Measurements from ENCODE around the gene ARF1.

The ARF1 gene

GRCh38 chr1:228096416-228097332 is 14.2 kb downstream of the ARF1 start:
- peaks cover 79% of the 10 kb centered on the region for H3K79me2 ChIP-seq (ENCODE audit: control insufficient read depth, insufficient read depth, low read length, unreplicated experiment)
- H3K4me3 ChIP-seq (ENCODE audit: low read depth, low read length): no peak overlapping the region
- peaks cover 40% of the 10 kb centered on the region for H3K36me3 ChIP-seq (ENCODE audit: insufficient read depth, low read length)

GRCh38 chr1:228097333-228098081 is 15.0 kb downstream of the ARF1 start:
- H2AFZ ChIP-seq (ENCODE audit: low read length, unreplicated experiment): no peak overlapping the region
- H3K79me2 ChIP-seq (ENCODE audit: control insufficient read depth, insufficient read depth, low read length, unreplicated experiment): peaks cover 76% of the 10 kb centered on the region
- no peak overlapping the region for H3K27ac ChIP-seq (ENCODE audit: low read depth, low read length)
- peaks cover 33% of the 10 kb centered on the region for H3K36me3 ChIP-seq (ENCODE audit: insufficient read depth, low read length)
- no peak overlapping the region for H3K4me3 ChIP-seq (ENCODE audit: low read depth, low read length)
- no peaks in the 10 kb centered on the region for H3K27me3 ChIP-seq (ENCODE audit: insufficient read depth, low read length)
- peaks cover 5% of the 10 kb centered on the region for H3K4me1 ChIP-seq (ENCODE audit: control insufficient read depth, insufficient read depth, low read length, unreplicated experiment)

More at GRCh38 chr1:228096416-228097332, 14.2 kb downstream of the ARF1 start:
- Histone ChIP-seq H3K27ac (ENCODE audit: low read depth, low read length) (no peak overlapping the region), H3K4me1 (ENCODE audit: control insufficient read depth, insufficient read depth, low read length, unreplicated experiment) (peaks cover 3% of the 10 kb centered on the region), H3K27me3 (ENCODE audit: insufficient read depth, low read length) (no peaks in the 10 kb centered on the region), H2AFZ (ENCODE audit: low read length, unreplicated experiment) (no peak overlapping the region)

- Histone ChIP-seq H3K36me3 (ENCODE audit: insufficient read depth, low read length) (peaks cover 27% of the 10 kb centered on the region), H2AFZ (ENCODE audit: low read length, unreplicated experiment) (no peak overlapping the region), H3K27me3 (ENCODE audit: insufficient read depth, low read length) (no peaks in the 10 kb centered on the region), H3K79me2 (ENCODE audit: control insufficient read depth, insufficient read depth, low read length, unreplicated experiment) (peaks cover 66% of the 10 kb centered on the region), H3K27ac (ENCODE audit: low read depth, low read length) (no peak overlapping the region), H3K4me3 (ENCODE audit: low read depth, low read length) (no peak overlapping the region), H3K4me1 (ENCODE audit: control insufficient read depth, insufficient read depth, low read length, unreplicated experiment) (peaks cover 5% of the 10 kb centered on the region)
Measured at GRCh38 chr1:228098323-228098931, 15.9 kb downstream of the ARF1 start.

- Histone ChIP-seq H3K27me3 (ENCODE audit: insufficient read depth, low read length) (no peaks in the 10 kb centered on the region), H3K27ac (ENCODE audit: low read depth, low read length) (no peak overlapping the region), H3K4me1 (ENCODE audit: control insufficient read depth, insufficient read depth, low read length, unreplicated experiment) (peaks cover 10% of the 10 kb centered on the region), H2AFZ (ENCODE audit: low read length, unreplicated experiment) (no peak overlapping the region), H3K79me2 (ENCODE audit: control insufficient read depth, insufficient read depth, low read length, unreplicated experiment) (peaks cover 57% of the 10 kb centered on the region), H3K4me3 (ENCODE audit: low read depth, low read length) (no peak overlapping the region), H3K36me3 (ENCODE audit: insufficient read depth, low read length) (peaks cover 22% of the 10 kb centered on the region)
Measured at GRCh38 chr1:228099331-228099732, 16.8 kb downstream of the ARF1 start.

GRCh38 chr1:228100822-228101613 is 18.5 kb downstream of the ARF1 start:
- peaks cover 8% of the 10 kb centered on the region; the same call in 1 of the 2 replicates for H3K36me3 ChIP-seq (ENCODE audit: insufficient read depth, low read length)
- H3K27ac ChIP-seq (ENCODE audit: low read depth, low read length): no peak overlapping the region
- H3K4me1 ChIP-seq (ENCODE audit: control insufficient read depth, insufficient read depth, low read length, unreplicated experiment): peaks cover 13% of the 10 kb centered on the region
- peak overlapping the region; percentile 81 for H3K4me3 ChIP-seq (ENCODE audit: low read depth, low read length)
- H2AFZ ChIP-seq (ENCODE audit: low read length, unreplicated experiment): no peak overlapping the region
- peaks cover 40% of the 10 kb centered on the region for H3K79me2 ChIP-seq (ENCODE audit: control insufficient read depth, insufficient read depth, low read length, unreplicated experiment)
- no peaks in the 10 kb centered on the region for H3K27me3 ChIP-seq (ENCODE audit: insufficient read depth, low read length)

- Histone ChIP-seq H2AFZ (ENCODE audit: low read length, unreplicated experiment) (no peak overlapping the region), H3K4me1 (ENCODE audit: control insufficient read depth, insufficient read depth, low read length, unreplicated experiment) (peaks cover 13% of the 10 kb centered on the region), H3K27me3 (ENCODE audit: insufficient read depth, low read length) (no peaks in the 10 kb centered on the region), H3K36me3 (ENCODE audit: insufficient read depth, low read length) (peaks cover 7% of the 10 kb centered on the region; the same call in 1 of the 2 replicates), H3K79me2 (ENCODE audit: control insufficient read depth, insufficient read depth, low read length, unreplicated experiment) (peaks cover 35% of the 10 kb centered on the region), H3K27ac (ENCODE audit: low read depth, low read length) (no peak overlapping the region), H3K4me3 (ENCODE audit: low read depth, low read length) (peak overlapping the region; percentile 81)
Measured at GRCh38 chr1:228101614-228101993, 19.1 kb downstream of the ARF1 start.

GRCh38 chr1:228101994-228102790 is 19.7 kb downstream of the ARF1 start:
- H3K27me3 ChIP-seq (ENCODE audit: insufficient read depth, low read length): no peaks in the 10 kb centered on the region
- no peak overlapping the region for H2AFZ ChIP-seq (ENCODE audit: low read length, unreplicated experiment)
- no peak overlapping the region for H3K27ac ChIP-seq (ENCODE audit: low read depth, low read length)
- 0 out of 2 replicates have a peak, but pooled peaks cover 4% of the 10 kb centered on the region for H3K36me3 ChIP-seq (ENCODE audit: insufficient read depth, low read length)
- H3K79me2 ChIP-seq (ENCODE audit: control insufficient read depth, insufficient read depth, low read length, unreplicated experiment): peaks cover 29% of the 10 kb centered on the region
- H3K4me3 ChIP-seq (ENCODE audit: low read depth, low read length): peak overlapping the region; percentile 81
- peaks cover 13% of the 10 kb centered on the region for H3K4me1 ChIP-seq (ENCODE audit: control insufficient read depth, insufficient read depth, low read length, unreplicated experiment)

GRCh38 chr1:228102791-228103620 is 20.5 kb downstream of the ARF1 start, which contains the start of gene C1orf35:
C1orf35 (minus strand) TSS chr1:228103325; CDS start chr1:228103227, 98 bp downstream.
- H3K4me1 ChIP-seq (ENCODE audit: control insufficient read depth, insufficient read depth, low read length, unreplicated experiment): peaks cover 14% of the 10 kb centered on the region
- peak within 1 kb of the TSS; percentile 37; the same call in 1 of the 2 replicates for H3K27ac ChIP-seq (ENCODE audit: low read depth, low read length)
- no peaks in the 10 kb centered on the region for H3K27me3 ChIP-seq (ENCODE audit: insufficient read depth, low read length)
- H3K36me3 ChIP-seq (ENCODE audit: insufficient read depth, low read length): 0 out of 2 replicates have a peak, but pooled peaks cover 4% of the 10 kb centered on the region
- H2AFZ ChIP-seq (ENCODE audit: low read length, unreplicated experiment): peak within 1 kb of the TSS; percentile 56
- H3K79me2 ChIP-seq (ENCODE audit: control insufficient read depth, insufficient read depth, low read length, unreplicated experiment): peaks cover 21% of the 10 kb centered on the region
- H3K4me3 ChIP-seq (ENCODE audit: low read depth, low read length): peak within 1 kb of the TSS; percentile 81
